Ectodermal cell (in vitro differentiated cells): ENCODE data around the gene PPA2.

Experiments used
- H3K27ac ChIP-seq: 2 replicates; pipeline ENCODE4 v1.7.0; 2013; ENCODE audit warnings: mild to moderate bottlenecking, low read depth, low read length; ENCODE audit not compliant: insufficient read depth, poor library complexity, severe bottlenecking
- H3K27me3 ChIP-seq: 2 replicates; pipeline ENCODE4 v1.7.0; 2013; ENCODE audit warnings: mild to moderate bottlenecking, low read length; ENCODE audit not compliant: insufficient read depth, control insufficient read depth, poor library complexity, severe bottlenecking
- H3K36me3 ChIP-seq: one replicate; pipeline ENCODE4 v1.7.0; 2013; ENCODE audit warnings: low read length; ENCODE audit not compliant: control insufficient read depth, insufficient read depth
- H3K4me1 ChIP-seq: one replicate; pipeline ENCODE4 v1.7.0; 2013; ENCODE audit warnings: low read length; ENCODE audit not compliant: control insufficient read depth, insufficient read depth
- H3K4me3 ChIP-seq: 2 replicates; pipeline ENCODE4 v1.7.0; 2013; ENCODE audit warnings: low read depth, low read length, control low read depth; ENCODE audit not compliant: insufficient read depth
- H3K9me3 ChIP-seq: 2 replicates; pipeline ENCODE4 v1.7.0; 2013; ENCODE audit warnings: mild to moderate bottlenecking, low read length, moderate library complexity; ENCODE audit not compliant: control insufficient read depth
- WGBS, 2 experiments: methylation state at CpG; one replicate each; pipeline ENCODE4 v1.1.7; 2013; ENCODE audit warnings: missing lambda C conversion rate in 2 of 2; 5-methylcytosine and 5-hydroxymethylcytosine counted together

PPA2 gene

GRCh38 chr4:105400901-105401677 is 72.8 kb downstream of the PPA2 start:
- Histone ChIP-seq H3K27me3 (no peaks in the 10 kb centered on the region), H3K4me1 (no peaks in the 10 kb centered on the region), H3K9me3 (no peaks in the 10 kb centered on the region), H3K36me3 (peaks cover 5% of the 10 kb centered on the region), H3K27ac (no peak overlapping the region), H3K4me3 (no peak overlapping the region)
- WGBS, 2 experiments = no CpG with 5 or more reads among the region's 1 CpG

GRCh38 chr4:105399532-105400161 is 74.2 kb downstream of the PPA2 start:
- Histone ChIP-seq H3K9me3 (no peaks in the 10 kb centered on the region), H3K27me3 (no peaks in the 10 kb centered on the region), H3K4me3 (no peak overlapping the region), H3K36me3 (no peaks in the 10 kb centered on the region), H3K4me1 (no peaks in the 10 kb centered on the region), H3K27ac (no peak overlapping the region)
- WGBS, 2 experiments = 87 to 91% methylated on average over 1 to 2 of the region's 2 CpGs

GRCh38 chr4:105392858-105393257 is 81.0 kb downstream of the PPA2 start:
- Histone ChIP-seq H3K36me3 (no peaks in the 10 kb centered on the region), H3K9me3 (no peaks in the 10 kb centered on the region), H3K4me1 (no peaks in the 10 kb centered on the region), H3K27me3 (no peaks in the 10 kb centered on the region), H3K4me3 (no peak overlapping the region), H3K27ac (no peak overlapping the region)
- WGBS, 2 experiments = 90 to 91% methylated on average over 4 of the region's 4 CpGs

- Histone ChIP-seq H3K27ac (no peak overlapping the region), H3K4me3 (no peak overlapping the region), H3K4me1 (no peaks in the 10 kb centered on the region), H3K9me3 (no peaks in the 10 kb centered on the region), H3K36me3 (peaks cover 5% of the 10 kb centered on the region), H3K27me3 (no peaks in the 10 kb centered on the region)
- 71 to 100% methylated on average over 1 to 2 of the region's 3 CpGs for WGBS, 2 experiments
Measured at GRCh38 chr4:105389167-105389566, 84.7 kb downstream of the PPA2 start.

GRCh38 chr4:105387466-105387865 is 86.4 kb downstream of the PPA2 start:
- no peak overlapping the region for H3K4me3 ChIP-seq
- peaks cover 9% of the 10 kb centered on the region for H3K36me3 ChIP-seq
- no peak overlapping the region for H3K27ac ChIP-seq
- WGBS, 2 experiments = 96 to 100% methylated on average over 3 to 5 of the region's 5 CpGs
- H3K9me3 ChIP-seq = no peaks in the 10 kb centered on the region
- H3K4me1 ChIP-seq = no peaks in the 10 kb centered on the region
- H3K27me3 ChIP-seq = no peaks in the 10 kb centered on the region

GRCh38 chr4:105386012-105386411 is 87.8 kb downstream of the PPA2 start:
- H3K4me3 ChIP-seq = no peak overlapping the region
- H3K9me3 ChIP-seq = no peaks in the 10 kb centered on the region
- H3K27ac ChIP-seq = no peak overlapping the region
- H3K36me3 ChIP-seq = peaks cover 9% of the 10 kb centered on the region
- no peaks in the 10 kb centered on the region for H3K4me1 ChIP-seq
- 93 to 96% methylated on average over 3 of the region's 4 CpGs for WGBS, 2 experiments
- no peaks in the 10 kb centered on the region for H3K27me3 ChIP-seq

- 95 to 96% methylated on average over 3 of the region's 3 CpGs for WGBS, 2 experiments
- Histone ChIP-seq H3K27ac (no peak overlapping the region), H3K27me3 (no peaks in the 10 kb centered on the region), H3K4me3 (no peak overlapping the region), H3K4me1 (no peaks in the 10 kb centered on the region), H3K36me3 (no peaks in the 10 kb centered on the region), H3K9me3 (no peaks in the 10 kb centered on the region)
Measured at GRCh38 chr4:105374071-105374470, 99.8 kb downstream of the PPA2 start.

- Histone ChIP-seq H3K36me3 (no peaks in the 10 kb centered on the region), H3K4me3 (no peak overlapping the region), H3K27me3 (no peaks in the 10 kb centered on the region), H3K4me1 (no peaks in the 10 kb centered on the region), H3K9me3 (no peaks in the 10 kb centered on the region), H3K27ac (no peak overlapping the region)
- 100% methylated on average over 2 of the region's 3 CpGs; no CpG with 5 or more reads in 1 of the 2 experiments for WGBS, 2 experiments
Measured at GRCh38 chr4:105373324-105373723, 100.5 kb downstream of the PPA2 start.

- 100% methylated on average over 1 of the region's 1 CpG for WGBS, 2 experiments
Measured at GRCh38 chr4:105369988-105370387, 103.9 kb downstream of the PPA2 start.

GRCh38 chr4:105361053-105361452 is 112.8 kb downstream of the PPA2 start:
- Histone ChIP-seq H3K27me3 (no peaks in the 10 kb centered on the region), H3K27ac (no peak overlapping the region), H3K4me1 (peaks cover 4% of the 10 kb centered on the region), H3K4me3 (no peak overlapping the region), H3K9me3 (no peaks in the 10 kb centered on the region), H3K36me3 (peaks cover 15% of the 10 kb centered on the region)

More at GRCh38 chr4:105369988-105370387, 103.9 kb downstream of the PPA2 start:
- no peaks in the 10 kb centered on the region for H3K4me1 ChIP-seq
- H3K4me3 ChIP-seq = no peak overlapping the region
- H3K27ac ChIP-seq = no peak overlapping the region
- peaks cover 14% of the 10 kb centered on the region for H3K36me3 ChIP-seq
- H3K27me3 ChIP-seq = no peaks in the 10 kb centered on the region
- H3K9me3 ChIP-seq = no peaks in the 10 kb centered on the region
